Measurements from ENCODE around the gene FKBP6.

DNA sequence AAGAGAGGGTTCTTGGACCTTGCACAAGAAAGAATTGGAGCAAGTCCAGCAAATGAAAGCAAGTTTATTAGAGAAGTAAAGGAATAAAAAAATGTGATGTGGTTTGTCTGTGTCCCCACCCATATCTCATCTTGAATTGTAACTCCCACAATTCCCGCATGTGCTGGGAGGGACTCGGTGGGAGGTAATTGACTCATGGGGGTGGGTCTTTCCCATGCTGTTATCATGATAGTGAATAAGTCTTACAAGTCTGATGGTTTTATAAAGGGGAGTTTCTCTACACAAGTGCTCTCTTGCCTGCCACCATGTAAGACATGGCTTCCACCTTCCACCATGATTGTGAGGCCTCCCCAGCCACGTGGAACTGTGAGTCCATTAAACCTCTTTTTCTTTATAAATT is 66.5 kb downstream of the FKBP6 start:
- TF ChIP-seq TEAD4 (CRISPR knock-in tag; IDR thresholded peaks at IDR 0.05) (no peak), ZNF121 (CRISPR knock-in tag; IDR thresholded peaks at IDR 0.05) (no peak), CREB1 (CRISPR knock-in tag; IDR thresholded peaks at IDR 0.05) (no peak), SOX15 (CRISPR knock-in tag; IDR thresholded peaks at IDR 0.05) (no peak), SMAD3 (CRISPR knock-in tag; IDR thresholded peaks at IDR 0.05; ENCODE audit: borderline replicate concordance) (no peak), MAX (CRISPR knock-in tag; IDR thresholded peaks at IDR 0.05) (no peak), ZNF219 (CRISPR knock-in tag; IDR thresholded peaks at IDR 0.05; ENCODE audit: borderline replicate concordance) (no peak)
- TF ChIP-seq, protein P1, sequence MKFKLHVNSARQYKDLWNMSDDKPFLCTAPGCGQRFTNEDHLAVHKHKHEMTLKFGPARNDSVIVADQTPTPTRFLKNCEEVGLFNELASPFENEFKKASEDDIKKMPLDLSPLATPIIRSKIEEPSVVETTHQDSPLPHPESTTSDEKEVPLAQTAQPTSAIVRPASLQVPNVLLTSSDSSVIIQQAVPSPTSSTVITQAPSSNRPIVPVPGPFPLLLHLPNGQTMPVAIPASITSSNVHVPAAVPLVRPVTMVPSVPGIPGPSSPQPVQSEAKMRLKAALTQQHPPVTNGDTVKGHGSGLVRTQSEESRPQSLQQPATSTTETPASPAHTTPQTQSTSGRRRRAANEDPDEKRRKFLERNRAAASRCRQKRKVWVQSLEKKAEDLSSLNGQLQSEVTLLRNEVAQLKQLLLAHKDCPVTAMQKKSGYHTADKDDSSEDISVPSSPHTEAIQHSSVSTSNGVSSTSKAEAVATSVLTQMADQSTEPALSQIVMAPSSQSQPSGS (CRISPR knock-in tag; IDR thresholded peaks at IDR 0.05; ENCODE audit: borderline replicate concordance, low read depth) = no peak
- TF ChIP-seq, protein P2, sequence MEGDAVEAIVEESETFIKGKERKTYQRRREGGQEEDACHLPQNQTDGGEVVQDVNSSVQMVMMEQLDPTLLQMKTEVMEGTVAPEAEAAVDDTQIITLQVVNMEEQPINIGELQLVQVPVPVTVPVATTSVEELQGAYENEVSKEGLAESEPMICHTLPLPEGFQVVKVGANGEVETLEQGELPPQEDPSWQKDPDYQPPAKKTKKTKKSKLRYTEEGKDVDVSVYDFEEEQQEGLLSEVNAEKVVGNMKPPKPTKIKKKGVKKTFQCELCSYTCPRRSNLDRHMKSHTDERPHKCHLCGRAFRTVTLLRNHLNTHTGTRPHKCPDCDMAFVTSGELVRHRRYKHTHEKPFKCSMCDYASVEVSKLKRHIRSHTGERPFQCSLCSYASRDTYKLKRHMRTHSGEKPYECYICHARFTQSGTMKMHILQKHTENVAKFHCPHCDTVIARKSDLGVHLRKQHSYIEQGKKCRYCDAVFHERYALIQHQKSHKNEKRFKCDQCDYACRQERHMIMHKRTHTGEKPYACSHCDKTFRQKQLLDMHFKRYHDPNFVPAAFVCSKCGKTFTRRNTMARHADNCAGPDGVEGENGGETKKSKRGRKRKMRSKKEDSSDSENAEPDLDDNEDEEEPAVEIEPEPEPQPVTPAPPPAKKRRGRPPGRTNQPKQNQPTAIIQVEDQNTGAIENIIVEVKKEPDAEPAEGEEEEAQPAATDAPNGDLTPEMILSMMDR (IDR thresholded peaks at IDR 0.05) = no peak
- TF ChIP-seq, protein P3, sequence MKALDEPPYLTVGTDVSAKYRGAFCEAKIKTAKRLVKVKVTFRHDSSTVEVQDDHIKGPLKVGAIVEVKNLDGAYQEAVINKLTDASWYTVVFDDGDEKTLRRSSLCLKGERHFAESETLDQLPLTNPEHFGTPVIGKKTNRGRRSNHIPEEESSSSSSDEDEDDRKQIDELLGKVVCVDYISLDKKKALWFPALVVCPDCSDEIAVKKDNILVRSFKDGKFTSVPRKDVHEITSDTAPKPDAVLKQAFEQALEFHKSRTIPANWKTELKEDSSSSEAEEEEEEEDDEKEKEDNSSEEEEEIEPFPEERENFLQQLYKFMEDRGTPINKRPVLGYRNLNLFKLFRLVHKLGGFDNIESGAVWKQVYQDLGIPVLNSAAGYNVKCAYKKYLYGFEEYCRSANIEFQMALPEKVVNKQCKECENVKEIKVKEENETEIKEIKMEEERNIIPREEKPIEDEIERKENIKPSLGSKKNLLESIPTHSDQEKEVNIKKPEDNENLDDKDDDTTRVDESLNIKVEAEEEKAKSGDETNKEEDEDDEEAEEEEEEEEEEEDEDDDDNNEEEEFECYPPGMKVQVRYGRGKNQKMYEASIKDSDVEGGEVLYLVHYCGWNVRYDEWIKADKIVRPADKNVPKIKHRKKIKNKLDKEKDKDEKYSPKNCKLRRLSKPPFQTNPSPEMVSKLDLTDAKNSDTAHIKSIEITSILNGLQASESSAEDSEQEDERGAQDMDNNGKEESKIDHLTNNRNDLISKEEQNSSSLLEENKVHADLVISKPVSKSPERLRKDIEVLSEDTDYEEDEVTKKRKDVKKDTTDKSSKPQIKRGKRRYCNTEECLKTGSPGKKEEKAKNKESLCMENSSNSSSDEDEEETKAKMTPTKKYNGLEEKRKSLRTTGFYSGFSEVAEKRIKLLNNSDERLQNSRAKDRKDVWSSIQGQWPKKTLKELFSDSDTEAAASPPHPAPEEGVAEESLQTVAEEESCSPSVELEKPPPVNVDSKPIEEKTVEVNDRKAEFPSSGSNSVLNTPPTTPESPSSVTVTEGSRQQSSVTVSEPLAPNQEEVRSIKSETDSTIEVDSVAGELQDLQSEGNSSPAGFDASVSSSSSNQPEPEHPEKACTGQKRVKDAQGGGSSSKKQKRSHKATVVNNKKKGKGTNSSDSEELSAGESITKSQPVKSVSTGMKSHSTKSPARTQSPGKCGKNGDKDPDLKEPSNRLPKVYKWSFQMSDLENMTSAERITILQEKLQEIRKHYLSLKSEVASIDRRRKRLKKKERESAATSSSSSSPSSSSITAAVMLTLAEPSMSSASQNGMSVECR (CRISPR knock-in tag; IDR thresholded peaks at IDR 0.05; ENCODE audit: borderline replicate concordance) = no peak
- TF ChIP-seq, protein P4, sequence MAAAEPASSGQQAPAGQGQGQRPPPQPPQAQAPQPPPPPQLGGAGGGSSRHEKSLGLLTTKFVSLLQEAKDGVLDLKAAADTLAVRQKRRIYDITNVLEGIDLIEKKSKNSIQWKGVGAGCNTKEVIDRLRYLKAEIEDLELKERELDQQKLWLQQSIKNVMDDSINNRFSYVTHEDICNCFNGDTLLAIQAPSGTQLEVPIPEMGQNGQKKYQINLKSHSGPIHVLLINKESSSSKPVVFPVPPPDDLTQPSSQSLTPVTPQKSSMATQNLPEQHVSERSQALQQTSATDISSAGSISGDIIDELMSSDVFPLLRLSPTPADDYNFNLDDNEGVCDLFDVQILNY (CRISPR knock-in tag; IDR thresholded peaks at IDR 0.05) = no peak
- TF ChIP-seq, protein P5, sequence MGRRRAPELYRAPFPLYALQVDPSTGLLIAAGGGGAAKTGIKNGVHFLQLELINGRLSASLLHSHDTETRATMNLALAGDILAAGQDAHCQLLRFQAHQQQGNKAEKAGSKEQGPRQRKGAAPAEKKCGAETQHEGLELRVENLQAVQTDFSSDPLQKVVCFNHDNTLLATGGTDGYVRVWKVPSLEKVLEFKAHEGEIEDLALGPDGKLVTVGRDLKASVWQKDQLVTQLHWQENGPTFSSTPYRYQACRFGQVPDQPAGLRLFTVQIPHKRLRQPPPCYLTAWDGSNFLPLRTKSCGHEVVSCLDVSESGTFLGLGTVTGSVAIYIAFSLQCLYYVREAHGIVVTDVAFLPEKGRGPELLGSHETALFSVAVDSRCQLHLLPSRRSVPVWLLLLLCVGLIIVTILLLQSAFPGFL (CRISPR knock-in tag; IDR thresholded peaks at IDR 0.05; ENCODE audit: borderline replicate concordance) = no peak

Measured in WTC11 (cell line).